ENCODE data around the gene FBXO31. TPM values are rescaled to one million over a fixed set of nuclear protein-coding genes. Genes with fewer than 3 reads are reported as not detected.

FBXO31 gene
- total and polyA plus RNA-seq, 9 of the 15 experiments (the other 6 are each of a cell fraction or from before 2014, with no cell fraction given): 0.18 to 33.3 (median 10.9) TPM

DNA sequence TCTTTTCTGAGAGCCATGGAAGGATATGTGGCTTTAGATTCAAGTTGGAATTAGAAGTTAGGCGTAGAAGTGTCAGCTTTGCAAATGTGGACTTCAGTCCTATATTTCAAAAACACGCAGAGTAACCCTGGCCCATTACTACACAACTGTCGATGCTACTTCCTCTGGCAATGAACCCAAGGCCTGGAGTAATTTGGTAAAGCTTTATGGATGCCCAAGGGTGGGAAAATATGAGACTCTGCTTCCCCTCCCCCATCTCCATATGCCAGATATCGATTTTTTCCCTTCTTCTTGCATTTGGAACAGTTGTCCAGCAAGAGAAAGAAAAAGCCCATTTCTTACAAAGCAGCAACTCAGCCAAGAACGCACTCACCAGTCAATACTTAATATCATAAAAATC, 5.7 kb upstream of the FBXO31 start (continued):
- TF ChIP-seq, protein P1, sequence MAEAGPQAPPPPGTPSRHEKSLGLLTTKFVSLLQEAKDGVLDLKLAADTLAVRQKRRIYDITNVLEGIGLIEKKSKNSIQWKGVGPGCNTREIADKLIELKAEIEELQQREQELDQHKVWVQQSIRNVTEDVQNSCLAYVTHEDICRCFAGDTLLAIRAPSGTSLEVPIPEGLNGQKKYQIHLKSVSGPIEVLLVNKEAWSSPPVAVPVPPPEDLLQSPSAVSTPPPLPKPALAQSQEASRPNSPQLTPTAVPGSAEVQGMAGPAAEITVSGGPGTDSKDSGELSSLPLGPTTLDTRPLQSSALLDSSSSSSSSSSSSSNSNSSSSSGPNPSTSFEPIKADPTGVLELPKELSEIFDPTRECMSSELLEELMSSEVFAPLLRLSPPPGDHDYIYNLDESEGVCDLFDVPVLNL (CRISPR knock-in tag; IDR thresholded peaks at IDR 0.05; ENCODE audit: low read depth): no peak
- TF ChIP-seq SRSF7 (optimal IDR thresholded peaks at IDR 0.05; ENCODE audit: low read depth, low read length): no peak
- TF ChIP-seq, protein P2, sequence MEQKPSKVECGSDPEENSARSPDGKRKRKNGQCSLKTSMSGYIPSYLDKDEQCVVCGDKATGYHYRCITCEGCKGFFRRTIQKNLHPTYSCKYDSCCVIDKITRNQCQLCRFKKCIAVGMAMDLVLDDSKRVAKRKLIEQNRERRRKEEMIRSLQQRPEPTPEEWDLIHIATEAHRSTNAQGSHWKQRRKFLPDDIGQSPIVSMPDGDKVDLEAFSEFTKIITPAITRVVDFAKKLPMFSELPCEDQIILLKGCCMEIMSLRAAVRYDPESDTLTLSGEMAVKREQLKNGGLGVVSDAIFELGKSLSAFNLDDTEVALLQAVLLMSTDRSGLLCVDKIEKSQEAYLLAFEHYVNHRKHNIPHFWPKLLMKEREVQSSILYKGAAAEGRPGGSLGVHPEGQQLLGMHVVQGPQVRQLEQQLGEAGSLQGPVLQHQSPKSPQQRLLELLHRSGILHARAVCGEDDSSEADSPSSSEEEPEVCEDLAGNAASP (IDR thresholded peaks at IDR 0.05): no peak
- peak; percentile 76 for TF ChIP-seq DMBX1 (CRISPR knock-in tag; IDR thresholded peaks at IDR 0.05; ENCODE audit: borderline replicate concordance)
- no peak for TF ChIP-seq BRD4 (IDR thresholded peaks at IDR 0.05)
- no peak for TF ChIP-seq ZNF408 (CRISPR knock-in tag; IDR thresholded peaks at IDR 0.05; ENCODE audit: low read depth)
- TF ChIP-seq LEF1 (IDR thresholded peaks at IDR 0.05): 0 out of 2 replicates have a peak, but pooled peaks have one; percentile 16
- TF ChIP-seq MCM3 (IDR thresholded peaks at IDR 0.05): no peak
- TF ChIP-seq NFIC (IDR thresholded peaks at IDR 0.05): no peak
- TF ChIP-seq TFAM (CRISPR knock-in tag; conservative IDR thresholded peaks at IDR 0.05): no peak
- peak; percentile 20; the same call in 1 of the 2 replicates for TF ChIP-seq L3MBTL2 (IDR thresholded peaks at IDR 0.05)
- TF ChIP-seq, protein P3, sequence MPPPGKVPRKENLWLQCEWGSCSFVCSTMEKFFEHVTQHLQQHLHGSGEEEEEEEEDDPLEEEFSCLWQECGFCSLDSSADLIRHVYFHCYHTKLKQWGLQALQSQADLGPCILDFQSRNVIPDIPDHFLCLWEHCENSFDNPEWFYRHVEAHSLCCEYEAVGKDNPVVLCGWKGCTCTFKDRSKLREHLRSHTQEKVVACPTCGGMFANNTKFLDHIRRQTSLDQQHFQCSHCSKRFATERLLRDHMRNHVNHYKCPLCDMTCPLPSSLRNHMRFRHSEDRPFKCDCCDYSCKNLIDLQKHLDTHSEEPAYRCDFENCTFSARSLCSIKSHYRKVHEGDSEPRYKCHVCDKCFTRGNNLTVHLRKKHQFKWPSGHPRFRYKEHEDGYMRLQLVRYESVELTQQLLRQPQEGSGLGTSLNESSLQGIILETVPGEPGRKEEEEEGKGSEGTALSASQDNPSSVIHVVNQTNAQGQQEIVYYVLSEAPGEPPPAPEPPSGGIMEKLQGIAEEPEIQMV (tag; conservative IDR thresholded peaks at IDR 0.05; ENCODE audit: low read depth): 0 out of 2 replicates have a peak, but pooled peaks have one; percentile 40
- TF ChIP-seq EP300 (IDR thresholded peaks at IDR 0.05; ENCODE audit: low read length): 0 out of 2 replicates have a peak, but pooled peaks have one; percentile 9
- TF ChIP-seq HMGN3 (IDR thresholded peaks at IDR 0.05; ENCODE audit: borderline replicate concordance, extremely low read depth, insufficient read length, low read depth, low read length): no peak
- no peak for TF ChIP-seq BRF1 (IDR thresholded peaks at IDR 0.05; ENCODE audit: borderline replicate concordance, extremely low read depth, insufficient read length)
- TF ChIP-seq, protein P4, sequence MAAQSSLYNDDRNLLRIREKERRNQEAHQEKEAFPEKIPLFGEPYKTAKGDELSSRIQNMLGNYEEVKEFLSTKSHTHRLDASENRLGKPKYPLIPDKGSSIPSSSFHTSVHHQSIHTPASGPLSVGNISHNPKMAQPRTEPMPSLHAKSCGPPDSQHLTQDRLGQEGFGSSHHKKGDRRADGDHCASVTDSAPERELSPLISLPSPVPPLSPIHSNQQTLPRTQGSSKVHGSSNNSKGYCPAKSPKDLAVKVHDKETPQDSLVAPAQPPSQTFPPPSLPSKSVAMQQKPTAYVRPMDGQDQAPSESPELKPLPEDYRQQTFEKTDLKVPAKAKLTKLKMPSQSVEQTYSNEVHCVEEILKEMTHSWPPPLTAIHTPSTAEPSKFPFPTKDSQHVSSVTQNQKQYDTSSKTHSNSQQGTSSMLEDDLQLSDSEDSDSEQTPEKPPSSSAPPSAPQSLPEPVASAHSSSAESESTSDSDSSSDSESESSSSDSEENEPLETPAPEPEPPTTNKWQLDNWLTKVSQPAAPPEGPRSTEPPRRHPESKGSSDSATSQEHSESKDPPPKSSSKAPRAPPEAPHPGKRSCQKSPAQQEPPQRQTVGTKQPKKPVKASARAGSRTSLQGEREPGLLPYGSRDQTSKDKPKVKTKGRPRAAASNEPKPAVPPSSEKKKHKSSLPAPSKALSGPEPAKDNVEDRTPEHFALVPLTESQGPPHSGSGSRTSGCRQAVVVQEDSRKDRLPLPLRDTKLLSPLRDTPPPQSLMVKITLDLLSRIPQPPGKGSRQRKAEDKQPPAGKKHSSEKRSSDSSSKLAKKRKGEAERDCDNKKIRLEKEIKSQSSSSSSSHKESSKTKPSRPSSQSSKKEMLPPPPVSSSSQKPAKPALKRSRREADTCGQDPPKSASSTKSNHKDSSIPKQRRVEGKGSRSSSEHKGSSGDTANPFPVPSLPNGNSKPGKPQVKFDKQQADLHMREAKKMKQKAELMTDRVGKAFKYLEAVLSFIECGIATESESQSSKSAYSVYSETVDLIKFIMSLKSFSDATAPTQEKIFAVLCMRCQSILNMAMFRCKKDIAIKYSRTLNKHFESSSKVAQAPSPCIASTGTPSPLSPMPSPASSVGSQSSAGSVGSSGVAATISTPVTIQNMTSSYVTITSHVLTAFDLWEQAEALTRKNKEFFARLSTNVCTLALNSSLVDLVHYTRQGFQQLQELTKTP (IDR thresholded peaks at IDR 0.05; ENCODE audit: low read depth in 1 of 2, partially characterized antibody in 2 of 2): no peak
- 0 out of 2 replicates have a peak, but pooled peaks have one; percentile 1 for TF ChIP-seq SMARCC2 (IDR thresholded peaks at IDR 0.05; ENCODE audit: low read depth)

Measured in K562 (cell line).